ENCODE data around the gene CYTL1.
"Not testable (repeated sequence)": the region's sequence is repeated elsewhere in the genome, so short reads cannot be mapped to it uniquely, and the experiment has no call there.

The CYTL1 gene

GRCh38 chr4:5033281-5033841 is 14.1 kb upstream of the CYTL1 start:
- no peak for DNase-seq

- no peak for DNase-seq
These were observed 13.6 kb upstream of the CYTL1 start for GRCh38 chr4:5032813-5033212.

- no peak for DNase-seq
These were observed 11.7 kb upstream of the CYTL1 start for GRCh38 chr4:5030927-5031326.

GRCh38 chr4:5030221-5030620 is 11.0 kb upstream of the CYTL1 start:
- DNase-seq, result no peak

GRCh38 chr4:5029447-5029846 is 10.2 kb upstream of the CYTL1 start:
- no peak for DNase-seq

- no peak for DNase-seq
These were observed 9.2 kb upstream of the CYTL1 start for GRCh38 chr4:5028480-5028879.

GRCh38 chr4:5027346-5027745 is 8.1 kb upstream of the CYTL1 start:
- no peak for DNase-seq

- no peak for DNase-seq
These were observed 7.1 kb upstream of the CYTL1 start for GRCh38 chr4:5026371-5026770.

- no peak for DNase-seq
These were observed 5.4 kb upstream of the CYTL1 start for GRCh38 chr4:5024673-5025072.

GRCh38 chr4:5021546-5021945 is 2.3 kb upstream of the CYTL1 start:
- no peak for DNase-seq

- DNase-seq, result no peak
These were observed 1.1 kb upstream of the CYTL1 start for GRCh38 chr4:5020341-5020740.

- no peak for DNase-seq
These were observed 538 bp upstream of the CYTL1 start for GRCh38 chr4:5019796-5020195.

GRCh38 chr4:5018603-5019002 is 655 bp downstream of the CYTL1 start:
- no peak for DNase-seq

GRCh38 chr4:5018096-5018495 is 1.2 kb downstream of the CYTL1 start:
- DNase-seq, result no peak

GRCh38 chr4:5014007-5014682 is 5.1 kb downstream of the CYTL1 start:
- no peak for DNase-seq

- no peak for DNase-seq
These were observed 6.3 kb downstream of the CYTL1 start for GRCh38 chr4:5012958-5013357.

- no peak for DNase-seq
These were observed 6.9 kb downstream of the CYTL1 start for GRCh38 chr4:5012244-5012898.

- DNase-seq, result no peak
These were observed 8.3 kb downstream of the CYTL1 start for GRCh38 chr4:5010984-5011383.

- DNase-seq, result no peak
These were observed 9.5 kb downstream of the CYTL1 start for GRCh38 chr4:5009796-5010195.

- not testable (repeated sequence) for DNase-seq
These were observed 12.3 kb downstream of the CYTL1 start for GRCh38 chr4:5006932-5007331.

GRCh38 chr4:5004496-5004895 is 14.8 kb downstream of the CYTL1 start:
- DNase-seq, result no peak

- DNase-seq, result no peak
These were observed 15.3 kb downstream of the CYTL1 start for GRCh38 chr4:5003918-5004317.

GRCh38 chr4:5003372-5003857 is 15.8 kb downstream of the CYTL1 start:
- no peak for DNase-seq

GRCh38 chr4:5001641-5002040 is 17.6 kb downstream of the CYTL1 start:
- not testable (repeated sequence) for DNase-seq

Data from activated CD4-positive, alpha-beta T cell treated with anti-CD3 and anti-CD28 coated beads, Interleukin-2, Interleukin-6, amounts not matched to agents 100 ng/mL and 50 ng/mL, durations not matched to agents 16 hours and 8 hours (primary cell).